ENCODE results near the gene PLEKHH3.
A peak's percentile ranks its signal among the peaks of the same experiment; 100 is the strongest.

DNA sequence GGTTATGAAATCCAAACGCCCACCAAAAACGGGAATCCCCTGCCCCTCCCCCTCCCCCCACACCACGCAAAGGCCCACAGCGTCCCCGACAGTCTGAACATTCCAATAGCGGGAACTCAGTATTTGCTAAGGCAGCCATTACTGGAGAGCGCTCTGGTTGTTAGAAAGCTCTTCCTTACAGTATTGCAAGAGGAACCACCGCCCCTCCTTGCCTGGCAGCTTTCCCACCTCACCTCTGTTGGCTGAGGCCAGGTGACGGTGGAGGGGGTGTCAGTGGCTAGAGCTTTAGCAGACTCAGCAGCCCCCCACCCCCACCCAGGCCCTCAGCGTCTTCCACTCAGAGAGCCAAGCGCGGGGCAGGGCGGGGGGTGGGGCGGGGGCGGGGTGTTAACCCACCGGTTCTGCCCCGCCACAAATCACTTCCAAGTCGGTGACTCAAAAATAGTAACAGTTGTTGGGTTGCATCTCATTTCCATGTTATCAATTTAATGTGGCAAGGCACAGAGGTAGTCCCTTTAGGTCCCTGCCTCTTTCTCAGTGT, 2.2 kb upstream of the PLEKHH3 start:
- TF ChIP-seq EP300 (IDR thresholded peaks at IDR 0.05; ENCODE audit: borderline replicate concordance in 1 of 2, low read depth in 1 of 2, low read length in 1 of 2), result no peak
- no peak for TF ChIP-seq JUND (IDR thresholded peaks at IDR 0.05)
- TF ChIP-seq, protein P1, sequence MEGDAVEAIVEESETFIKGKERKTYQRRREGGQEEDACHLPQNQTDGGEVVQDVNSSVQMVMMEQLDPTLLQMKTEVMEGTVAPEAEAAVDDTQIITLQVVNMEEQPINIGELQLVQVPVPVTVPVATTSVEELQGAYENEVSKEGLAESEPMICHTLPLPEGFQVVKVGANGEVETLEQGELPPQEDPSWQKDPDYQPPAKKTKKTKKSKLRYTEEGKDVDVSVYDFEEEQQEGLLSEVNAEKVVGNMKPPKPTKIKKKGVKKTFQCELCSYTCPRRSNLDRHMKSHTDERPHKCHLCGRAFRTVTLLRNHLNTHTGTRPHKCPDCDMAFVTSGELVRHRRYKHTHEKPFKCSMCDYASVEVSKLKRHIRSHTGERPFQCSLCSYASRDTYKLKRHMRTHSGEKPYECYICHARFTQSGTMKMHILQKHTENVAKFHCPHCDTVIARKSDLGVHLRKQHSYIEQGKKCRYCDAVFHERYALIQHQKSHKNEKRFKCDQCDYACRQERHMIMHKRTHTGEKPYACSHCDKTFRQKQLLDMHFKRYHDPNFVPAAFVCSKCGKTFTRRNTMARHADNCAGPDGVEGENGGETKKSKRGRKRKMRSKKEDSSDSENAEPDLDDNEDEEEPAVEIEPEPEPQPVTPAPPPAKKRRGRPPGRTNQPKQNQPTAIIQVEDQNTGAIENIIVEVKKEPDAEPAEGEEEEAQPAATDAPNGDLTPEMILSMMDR (IDR thresholded peaks at IDR 0.05), result peak; percentile 16; the same call in 1 of the 2 replicates
- TF ChIP-seq EZH2phosphoT487 (IDR thresholded peaks at IDR 0.05; ENCODE audit: borderline replicate concordance, low read depth), result no peak
- no peak for TF ChIP-seq CHD2 (IDR thresholded peaks at IDR 0.05; ENCODE audit: low read length, partially characterized antibody)
- TF ChIP-seq RAD21 (IDR thresholded peaks at IDR 0.05; ENCODE audit: low read length), result no peak
- no peak; the same call in 1 of the 2 replicates for TF ChIP-seq POLR2AphosphoS5 (IDR thresholded peaks at IDR 0.05; ENCODE audit: low read depth, low read length)
- no peak for TF ChIP-seq TAF1 (IDR thresholded peaks at IDR 0.05; ENCODE audit: borderline replicate concordance, low read depth, low read length)
- TF ChIP-seq, protein P2, sequence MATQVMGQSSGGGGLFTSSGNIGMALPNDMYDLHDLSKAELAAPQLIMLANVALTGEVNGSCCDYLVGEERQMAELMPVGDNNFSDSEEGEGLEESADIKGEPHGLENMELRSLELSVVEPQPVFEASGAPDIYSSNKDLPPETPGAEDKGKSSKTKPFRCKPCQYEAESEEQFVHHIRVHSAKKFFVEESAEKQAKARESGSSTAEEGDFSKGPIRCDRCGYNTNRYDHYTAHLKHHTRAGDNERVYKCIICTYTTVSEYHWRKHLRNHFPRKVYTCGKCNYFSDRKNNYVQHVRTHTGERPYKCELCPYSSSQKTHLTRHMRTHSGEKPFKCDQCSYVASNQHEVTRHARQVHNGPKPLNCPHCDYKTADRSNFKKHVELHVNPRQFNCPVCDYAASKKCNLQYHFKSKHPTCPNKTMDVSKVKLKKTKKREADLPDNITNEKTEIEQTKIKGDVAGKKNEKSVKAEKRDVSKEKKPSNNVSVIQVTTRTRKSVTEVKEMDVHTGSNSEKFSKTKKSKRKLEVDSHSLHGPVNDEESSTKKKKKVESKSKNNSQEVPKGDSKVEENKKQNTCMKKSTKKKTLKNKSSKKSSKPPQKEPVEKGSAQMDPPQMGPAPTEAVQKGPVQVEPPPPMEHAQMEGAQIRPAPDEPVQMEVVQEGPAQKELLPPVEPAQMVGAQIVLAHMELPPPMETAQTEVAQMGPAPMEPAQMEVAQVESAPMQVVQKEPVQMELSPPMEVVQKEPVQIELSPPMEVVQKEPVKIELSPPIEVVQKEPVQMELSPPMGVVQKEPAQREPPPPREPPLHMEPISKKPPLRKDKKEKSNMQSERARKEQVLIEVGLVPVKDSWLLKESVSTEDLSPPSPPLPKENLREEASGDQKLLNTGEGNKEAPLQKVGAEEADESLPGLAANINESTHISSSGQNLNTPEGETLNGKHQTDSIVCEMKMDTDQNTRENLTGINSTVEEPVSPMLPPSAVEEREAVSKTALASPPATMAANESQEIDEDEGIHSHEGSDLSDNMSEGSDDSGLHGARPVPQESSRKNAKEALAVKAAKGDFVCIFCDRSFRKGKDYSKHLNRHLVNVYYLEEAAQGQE (IDR thresholded peaks at IDR 0.05; ENCODE audit: low read depth, low read length), result no peak
- no peak for TF ChIP-seq SMC3 (IDR thresholded peaks at IDR 0.05; ENCODE audit: low read depth, low read length)
- no peak for TF ChIP-seq MXI1 (IDR thresholded peaks at IDR 0.05; ENCODE audit: low read depth, low read length)
